HG03108 (cell line): ENCODE measurements around the gene TP53TG3.
"Not testable (repeated sequence)": the region's sequence is repeated elsewhere in the genome, so short reads cannot be mapped to it uniquely, and the experiment has no call there.

Source experiments
- ATAC-seq: cut with Tn5 transposase; IDR thresholded peaks from one replicate; pipeline ENCODE4 v1.9.1; 2021; ENCODE audit warnings: moderate library complexity; ENCODE audit not compliant: unreplicated experiment

TP53TG3 gene, protein sequence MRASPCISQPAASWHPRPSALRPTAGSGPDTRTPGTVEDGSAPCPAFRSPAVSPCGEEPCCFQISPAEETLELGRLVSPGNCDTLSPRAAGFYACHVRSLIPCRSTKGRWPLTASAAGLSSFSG

DNA sequence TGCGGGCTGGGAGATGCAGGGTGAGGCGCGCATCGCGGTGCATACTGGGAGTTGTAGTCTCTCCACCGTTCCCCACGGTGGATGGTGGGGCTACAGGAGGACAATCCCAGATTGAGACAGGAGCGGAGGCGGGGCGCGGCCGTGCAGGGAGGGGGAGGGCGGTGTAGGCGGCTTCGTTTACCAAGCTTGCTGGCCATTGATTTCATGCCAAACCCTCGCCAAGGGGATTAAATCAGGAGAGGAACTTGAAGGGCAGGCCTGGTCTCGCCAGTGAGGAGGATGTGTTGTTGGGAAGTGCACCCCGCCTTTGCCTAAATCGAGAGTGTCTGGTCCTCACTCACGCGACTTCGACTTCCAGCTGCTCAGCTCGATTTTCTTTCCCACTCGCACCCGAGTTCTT lies at the start of gene TP53TG3:
Gene TP53TG3 (minus strand): TSS at position 101 of the 400 bp plus-strand sequence. CDS start 68 bp downstream, at position 33.
- ATAC-seq: not testable (repeated sequence)

DNA sequence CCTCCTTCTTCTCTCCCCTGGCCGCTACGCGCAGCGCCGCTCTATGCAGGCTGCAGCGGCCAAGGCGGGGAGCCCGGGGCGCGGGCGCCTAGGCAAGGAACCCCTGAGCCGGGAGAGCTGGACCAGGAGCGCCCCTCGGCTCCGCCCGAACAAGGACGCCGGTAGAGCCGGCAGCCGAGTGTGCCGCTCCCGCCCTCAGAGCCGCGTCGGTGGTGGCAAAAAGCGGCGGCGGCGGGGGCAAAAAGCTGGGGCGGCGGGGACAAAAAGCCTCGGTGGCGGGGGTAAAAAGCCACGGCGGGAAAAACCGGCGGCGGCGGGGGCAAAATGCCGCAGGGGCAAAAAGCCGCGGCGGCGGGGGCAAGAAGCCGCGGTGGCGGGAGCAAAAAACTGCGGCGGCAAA lies 25.1 kb downstream of the TP53TG3 start:
- ATAC-seq: not testable (repeated sequence)

DNA sequence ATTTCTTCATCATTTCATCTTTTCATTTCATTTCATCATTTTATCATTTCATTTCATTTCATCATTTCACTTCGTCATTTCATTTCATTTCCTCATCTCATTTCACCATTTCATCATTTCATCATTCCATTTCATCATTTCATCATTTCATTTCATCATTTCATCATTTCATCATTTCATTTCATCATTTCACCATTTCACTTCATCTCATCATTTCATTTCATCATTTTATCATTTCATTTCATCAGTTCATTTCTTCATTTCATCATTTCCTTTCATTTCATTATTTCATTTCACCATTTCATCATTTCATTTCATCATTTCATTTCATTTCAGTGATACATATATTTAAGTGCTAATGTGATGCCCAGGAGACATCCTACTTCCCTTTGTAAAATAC lies 28.4 kb downstream of the TP53TG3 start:
- ATAC-seq: not testable (repeated sequence)

DNA sequence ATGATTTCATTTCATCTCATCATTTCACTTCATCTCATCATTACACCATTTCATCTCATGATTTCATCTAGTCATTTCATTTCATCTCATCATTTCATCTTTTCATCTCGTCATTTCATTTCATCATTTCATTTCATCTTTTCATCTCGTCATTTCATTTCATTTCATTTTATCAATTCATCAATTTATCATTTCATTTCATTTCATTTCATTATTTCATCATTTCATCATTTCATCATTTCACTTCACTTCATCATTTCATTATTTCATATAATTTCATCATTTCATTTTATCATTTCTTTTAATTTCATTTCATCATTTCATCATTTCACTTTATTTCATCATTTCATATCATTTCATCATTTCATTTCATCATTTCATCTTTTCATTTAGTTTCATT lies 29.2 kb downstream of the TP53TG3 start:
- ATAC-seq: not testable (repeated sequence)

DNA sequence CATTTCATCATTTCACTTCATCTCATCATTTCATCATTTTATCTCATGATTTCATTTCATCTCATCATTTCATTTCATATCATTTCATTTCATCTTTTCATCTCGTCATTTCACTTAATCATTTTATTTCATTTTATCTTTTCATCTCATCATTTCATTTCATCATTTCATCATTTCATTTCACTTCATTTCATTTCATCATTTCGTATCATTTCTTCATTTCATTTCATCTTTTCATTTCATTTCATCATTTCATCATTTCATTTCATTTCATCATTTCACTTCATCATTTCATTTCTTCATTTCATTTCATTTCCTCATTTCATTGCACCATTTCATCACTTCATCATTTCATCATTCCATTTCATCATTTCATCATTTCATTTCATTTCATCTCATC lies 29.8 kb downstream of the TP53TG3 start:
- not testable (repeated sequence) for ATAC-seq

DNA sequence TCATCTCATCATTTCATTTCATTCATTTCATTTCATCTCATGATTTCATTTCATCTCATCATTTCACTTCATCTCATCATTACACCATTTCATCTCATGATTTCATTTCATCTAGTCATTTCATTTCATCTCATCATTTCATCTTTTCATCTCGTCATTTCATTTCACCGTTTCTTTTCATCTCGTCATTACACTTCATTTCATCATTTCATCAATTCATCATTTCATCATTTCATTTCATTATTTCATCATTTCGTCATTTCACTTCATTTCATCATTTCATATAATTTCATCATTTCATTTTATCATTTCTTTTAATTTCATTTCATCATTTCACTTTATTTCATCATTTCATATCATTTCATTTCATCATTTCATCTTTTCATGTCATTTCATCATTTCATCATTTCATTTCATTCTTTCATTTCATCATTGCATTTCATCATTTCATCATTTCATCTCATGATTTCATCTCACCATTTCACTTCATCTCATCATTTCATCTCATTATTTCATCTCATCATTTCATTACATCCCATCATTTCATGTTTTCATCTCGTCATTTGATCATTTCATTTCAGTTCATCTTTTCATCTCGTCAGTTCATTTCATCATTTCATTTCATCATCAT lies 30.6 kb downstream of the TP53TG3 start:
- ATAC-seq: not testable (repeated sequence)

DNA sequence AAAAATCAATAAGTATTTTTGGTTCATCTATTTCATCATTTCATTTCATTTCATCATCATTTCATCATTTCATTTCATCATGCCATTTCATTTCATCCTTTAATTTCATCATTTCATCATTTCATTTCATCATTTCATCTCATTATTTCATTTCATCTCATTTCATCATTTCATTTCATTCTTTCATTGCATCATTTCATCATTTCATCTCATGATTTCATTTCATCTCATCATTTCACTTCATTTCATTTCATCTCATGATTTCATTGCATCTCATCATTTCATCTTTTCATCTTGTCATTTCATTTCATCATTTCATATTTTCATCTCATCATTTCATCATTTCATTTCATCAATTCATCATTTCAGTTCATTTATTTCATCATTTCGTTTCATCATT lies 31.2 kb downstream of the TP53TG3 start:
- ATAC-seq: not testable (repeated sequence)

DNA sequence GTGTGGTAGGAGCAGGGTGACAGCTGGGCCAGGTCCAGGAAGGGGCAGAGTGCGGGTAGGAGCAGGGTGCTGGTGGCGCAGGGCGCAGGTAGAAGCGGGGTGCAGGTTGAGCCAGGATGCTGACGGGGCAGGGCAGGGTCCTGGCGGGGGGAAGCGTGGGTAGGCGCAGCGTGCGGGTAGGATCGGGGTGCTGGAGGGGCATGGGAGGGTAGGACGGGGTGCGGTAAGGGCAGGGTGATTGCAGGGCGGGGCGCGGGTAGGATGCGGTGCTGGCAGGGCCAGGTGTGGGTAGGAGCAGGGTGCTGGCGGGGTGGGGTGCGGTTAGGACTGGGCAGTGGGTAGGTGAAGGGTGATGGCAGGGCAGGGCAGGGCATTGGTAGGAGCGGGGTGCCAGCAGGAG lies 38.4 kb downstream of the TP53TG3 start:
- ATAC-seq: not testable (repeated sequence)

DNA sequence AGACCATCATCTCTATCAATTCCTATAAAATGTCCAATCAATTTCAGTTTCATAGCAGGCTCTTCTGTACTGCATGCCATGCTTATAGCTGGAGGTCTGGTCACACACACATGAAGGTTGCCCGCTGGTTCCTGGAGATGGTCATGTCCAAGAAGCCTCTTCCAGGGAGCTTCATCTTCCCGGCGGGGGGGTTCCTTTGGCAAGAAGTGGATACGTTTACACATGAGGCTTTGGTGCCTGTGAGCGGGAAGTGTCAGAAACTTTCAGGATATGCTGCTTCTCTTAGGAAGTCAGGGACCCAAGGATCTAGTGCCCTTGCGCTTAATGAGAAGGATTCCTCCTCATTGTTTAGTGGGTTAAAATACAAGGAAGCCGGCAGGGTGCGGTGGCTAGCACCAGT lies 43.9 kb downstream of the TP53TG3 start:
- ATAC-seq: not testable (repeated sequence)
